ENCODE data around the gene OXCT2. TPM values are rescaled to one million over a fixed set of nuclear protein-coding genes. Genes with fewer than 3 reads are reported as not detected.

The OXCT2 gene
- total and polyA plus RNA-seq, 4 donors = 0.11 to 0.47 (median 0.15) TPM

DNA sequence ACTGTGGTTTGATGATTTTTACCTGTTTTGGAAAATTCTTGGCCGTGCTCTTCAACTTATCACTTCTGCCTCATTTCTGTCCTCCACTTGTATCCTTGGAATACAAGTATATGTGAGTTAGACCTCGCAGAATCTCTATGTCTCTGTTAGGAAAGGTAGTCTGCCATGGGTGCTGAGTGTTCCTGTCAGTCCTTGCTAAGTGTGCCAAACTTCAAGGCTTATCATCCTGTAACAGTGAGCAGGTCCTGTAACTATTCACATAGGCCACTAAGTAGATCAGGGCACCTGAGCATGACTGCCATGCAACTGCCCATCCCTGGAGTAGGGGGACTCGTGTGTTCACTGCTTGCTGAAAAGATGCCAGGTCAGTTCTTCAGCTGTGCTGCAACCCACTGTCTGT is 41.8 kb upstream of the OXCT2 start:
- peaks cover 0 to under 1% (median 0%) of the 10 kb centered on the region in 4 donors for H3K4me1 ChIP-seq (ENCODE audit: control insufficient read depth in 4 of 4, insufficient read depth in 4 of 4, low read length in 3 of 4)
- TF ChIP-seq YY1 (IDR thresholded peaks at IDR 0.05) (no peak), TAF1 (conservative IDR thresholded peaks at IDR 0.05) (no peak)
- DNase-seq (ENCODE audit: low spot score) = no peak
- H3K27ac ChIP-seq (ENCODE audit: low read depth in 1 of 2, low read length in 2 of 2) = no peak overlapping the region
- H3K9ac ChIP-seq (ENCODE audit: low read depth in 1 of 2, low read length in 2 of 2) = no peak overlapping the region
- WGBS = 86% methylated on average over 3 of the region's 3 CpGs
- no peaks in the 10 kb centered on the region for H3K36me3 ChIP-seq (ENCODE audit: control insufficient read depth in 4 of 4, insufficient read depth in 3 of 4, low read depth in 1 of 4, low read length in 3 of 4)
- no peak overlapping the region for H3K4me3 ChIP-seq (ENCODE audit: low read depth in 1 of 3, low read length in 3 of 3)
- H3K27me3 ChIP-seq (ENCODE audit: control insufficient read depth in 4 of 4, insufficient read depth in 4 of 4, low read length in 3 of 4) = no peaks in the 10 kb centered on the region
- H3K9me3 ChIP-seq (ENCODE audit: control insufficient read depth in 4 of 4, low read length in 3 of 4) = no peaks in the 10 kb centered on the region

DNA sequence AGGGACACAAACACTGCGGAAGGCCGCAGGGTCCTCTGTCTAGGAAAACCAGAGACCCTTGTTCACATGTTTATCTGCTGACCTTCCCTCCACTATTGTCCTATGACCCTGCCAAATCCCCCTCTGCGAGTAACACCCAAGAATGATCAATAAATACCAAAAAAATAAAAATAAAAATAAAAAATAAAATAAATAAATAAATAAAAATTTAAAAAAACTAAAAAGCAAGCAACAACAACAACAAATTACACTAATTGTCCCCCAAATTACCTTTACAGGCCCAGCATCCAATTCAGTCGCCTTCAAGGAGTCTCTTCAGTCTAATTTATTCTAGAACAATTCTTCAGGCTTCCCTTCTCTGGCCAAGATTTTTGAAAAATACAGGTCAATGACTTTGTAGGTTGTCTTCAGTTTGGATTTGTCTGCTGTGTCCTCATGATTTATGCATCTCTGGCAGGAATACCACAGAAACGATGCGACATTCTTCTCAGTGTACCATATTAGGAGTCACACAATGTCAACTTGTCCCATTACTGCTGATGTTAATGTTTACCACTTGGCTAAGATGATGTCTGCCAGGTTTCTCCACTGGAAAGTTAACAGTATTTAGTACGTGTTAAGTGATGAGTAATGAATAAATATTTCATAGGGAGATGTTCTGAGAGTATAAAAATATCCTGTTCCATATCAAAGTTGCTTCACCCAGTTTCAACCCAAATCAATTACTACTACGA is 37.8 kb upstream of the OXCT2 start:
- H3K36me3 ChIP-seq (ENCODE audit: control insufficient read depth in 4 of 4, insufficient read depth in 3 of 4, low read depth in 1 of 4, low read length in 3 of 4) = no peaks in the 10 kb centered on the region
- no peak overlapping the region for H3K4me3 ChIP-seq (ENCODE audit: low read depth in 1 of 3, low read length in 3 of 3)
- no peak overlapping the region for H3K27ac ChIP-seq (ENCODE audit: low read depth in 1 of 2, low read length in 2 of 2)
- DNase-seq (ENCODE audit: low spot score) = no peak
- TF ChIP-seq RXRA (IDR thresholded peaks at IDR 0.05) = no peak
- H3K9ac ChIP-seq (ENCODE audit: low read depth in 1 of 2, low read length in 2 of 2) = no peak overlapping the region
- H3K9me3 ChIP-seq (ENCODE audit: control insufficient read depth in 4 of 4, low read length in 3 of 4) = no peaks in the 10 kb centered on the region
- WGBS = 80% methylated on average over 6 of the region's 8 CpGs
- no peaks in the 10 kb centered on the region for H3K4me1 ChIP-seq (ENCODE audit: control insufficient read depth in 4 of 4, insufficient read depth in 4 of 4, low read length in 3 of 4)
- no peaks in the 10 kb centered on the region for H3K27me3 ChIP-seq (ENCODE audit: control insufficient read depth in 4 of 4, insufficient read depth in 4 of 4, low read length in 3 of 4)

DNA sequence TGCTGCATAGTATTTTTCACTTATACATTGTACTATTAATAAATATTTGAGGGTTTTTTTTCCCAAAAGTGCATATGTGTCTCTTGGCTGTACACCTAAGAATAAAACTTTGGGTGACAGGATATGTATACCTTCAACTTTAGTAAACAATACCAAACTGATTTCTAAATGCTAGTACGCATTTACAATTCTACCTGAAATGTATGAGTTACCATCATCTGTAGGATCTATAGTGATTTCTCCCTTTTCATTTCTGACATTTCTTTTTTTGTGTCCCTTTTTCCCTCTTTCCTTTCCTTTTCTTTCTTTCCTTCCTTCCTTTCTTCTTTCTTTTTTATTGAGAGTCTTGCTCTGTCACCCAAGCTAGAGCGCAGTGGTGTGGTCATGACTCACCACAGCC is 34.2 kb upstream of the OXCT2 start:
- Histone ChIP-seq H3K4me3 (ENCODE audit: low read depth in 1 of 3, low read length in 3 of 3) (no peak overlapping the region), H3K27ac (ENCODE audit: low read depth in 1 of 2, low read length in 2 of 2) (no peak overlapping the region), H3K9ac (ENCODE audit: low read depth in 1 of 2, low read length in 2 of 2) (no peak overlapping the region), H3K9me3 (ENCODE audit: control insufficient read depth in 4 of 4, low read length in 3 of 4) (no peaks in the 10 kb centered on the region), H3K4me1 (ENCODE audit: control insufficient read depth in 4 of 4, insufficient read depth in 4 of 4, low read length in 3 of 4) (no peaks in the 10 kb centered on the region), H3K27me3 (ENCODE audit: control insufficient read depth in 4 of 4, insufficient read depth in 4 of 4, low read length in 3 of 4) (no peaks in the 10 kb centered on the region), H3K36me3 (ENCODE audit: control insufficient read depth in 4 of 4, insufficient read depth in 3 of 4, low read depth in 1 of 4, low read length in 3 of 4) (no peaks in the 10 kb centered on the region)
- WGBS = 94% methylated on average over 2 of the region's 2 CpGs
- no peak for TF ChIP-seq JUND (IDR thresholded peaks at IDR 0.05)
- TF ChIP-seq NR2F2 (IDR thresholded peaks at IDR 0.05) = no peak
- TF ChIP-seq, protein P1, sequence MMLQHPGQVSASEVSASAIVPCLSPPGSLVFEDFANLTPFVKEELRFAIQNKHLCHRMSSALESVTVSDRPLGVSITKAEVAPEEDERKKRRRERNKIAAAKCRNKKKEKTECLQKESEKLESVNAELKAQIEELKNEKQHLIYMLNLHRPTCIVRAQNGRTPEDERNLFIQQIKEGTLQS (IDR thresholded peaks at IDR 0.05) = no peak
- TF ChIP-seq FOXA1 (IDR thresholded peaks at IDR 0.05) = no peak
- TF ChIP-seq, protein P2, sequence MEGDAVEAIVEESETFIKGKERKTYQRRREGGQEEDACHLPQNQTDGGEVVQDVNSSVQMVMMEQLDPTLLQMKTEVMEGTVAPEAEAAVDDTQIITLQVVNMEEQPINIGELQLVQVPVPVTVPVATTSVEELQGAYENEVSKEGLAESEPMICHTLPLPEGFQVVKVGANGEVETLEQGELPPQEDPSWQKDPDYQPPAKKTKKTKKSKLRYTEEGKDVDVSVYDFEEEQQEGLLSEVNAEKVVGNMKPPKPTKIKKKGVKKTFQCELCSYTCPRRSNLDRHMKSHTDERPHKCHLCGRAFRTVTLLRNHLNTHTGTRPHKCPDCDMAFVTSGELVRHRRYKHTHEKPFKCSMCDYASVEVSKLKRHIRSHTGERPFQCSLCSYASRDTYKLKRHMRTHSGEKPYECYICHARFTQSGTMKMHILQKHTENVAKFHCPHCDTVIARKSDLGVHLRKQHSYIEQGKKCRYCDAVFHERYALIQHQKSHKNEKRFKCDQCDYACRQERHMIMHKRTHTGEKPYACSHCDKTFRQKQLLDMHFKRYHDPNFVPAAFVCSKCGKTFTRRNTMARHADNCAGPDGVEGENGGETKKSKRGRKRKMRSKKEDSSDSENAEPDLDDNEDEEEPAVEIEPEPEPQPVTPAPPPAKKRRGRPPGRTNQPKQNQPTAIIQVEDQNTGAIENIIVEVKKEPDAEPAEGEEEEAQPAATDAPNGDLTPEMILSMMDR (IDR thresholded peaks at IDR 0.05; ENCODE audit: low read depth, low read length, missing input control) = no peak
- no peak for TF ChIP-seq TAF1 (conservative IDR thresholded peaks at IDR 0.05)
- TF ChIP-seq, protein P3, sequence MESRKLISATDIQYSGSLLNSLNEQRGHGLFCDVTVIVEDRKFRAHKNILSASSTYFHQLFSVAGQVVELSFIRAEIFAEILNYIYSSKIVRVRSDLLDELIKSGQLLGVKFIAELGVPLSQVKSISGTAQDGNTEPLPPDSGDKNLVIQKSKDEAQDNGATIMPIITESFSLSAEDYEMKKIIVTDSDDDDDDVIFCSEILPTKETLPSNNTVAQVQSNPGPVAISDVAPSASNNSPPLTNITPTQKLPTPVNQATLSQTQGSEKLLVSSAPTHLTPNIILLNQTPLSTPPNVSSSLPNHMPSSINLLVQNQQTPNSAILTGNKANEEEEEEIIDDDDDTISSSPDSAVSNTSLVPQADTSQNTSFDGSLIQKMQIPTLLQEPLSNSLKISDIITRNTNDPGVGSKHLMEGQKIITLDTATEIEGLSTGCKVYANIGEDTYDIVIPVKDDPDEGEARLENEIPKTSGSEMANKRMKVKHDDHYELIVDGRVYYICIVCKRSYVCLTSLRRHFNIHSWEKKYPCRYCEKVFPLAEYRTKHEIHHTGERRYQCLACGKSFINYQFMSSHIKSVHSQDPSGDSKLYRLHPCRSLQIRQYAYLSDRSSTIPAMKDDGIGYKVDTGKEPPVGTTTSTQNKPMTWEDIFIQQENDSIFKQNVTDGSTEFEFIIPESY (IDR thresholded peaks at IDR 0.05) = no peak
- no peak for TF ChIP-seq SP1 (IDR thresholded peaks at IDR 0.05)
- no peak for TF ChIP-seq FOXA2 (IDR thresholded peaks at IDR 0.05)
- TF ChIP-seq, protein P4, sequence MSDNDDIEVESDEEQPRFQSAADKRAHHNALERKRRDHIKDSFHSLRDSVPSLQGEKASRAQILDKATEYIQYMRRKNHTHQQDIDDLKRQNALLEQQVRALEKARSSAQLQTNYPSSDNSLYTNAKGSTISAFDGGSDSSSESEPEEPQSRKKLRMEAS (IDR thresholded peaks at IDR 0.05) = no peak
- TF ChIP-seq HNF4A (conservative IDR thresholded peaks at IDR 0.05) = no peak
- TF ChIP-seq, protein P5, sequence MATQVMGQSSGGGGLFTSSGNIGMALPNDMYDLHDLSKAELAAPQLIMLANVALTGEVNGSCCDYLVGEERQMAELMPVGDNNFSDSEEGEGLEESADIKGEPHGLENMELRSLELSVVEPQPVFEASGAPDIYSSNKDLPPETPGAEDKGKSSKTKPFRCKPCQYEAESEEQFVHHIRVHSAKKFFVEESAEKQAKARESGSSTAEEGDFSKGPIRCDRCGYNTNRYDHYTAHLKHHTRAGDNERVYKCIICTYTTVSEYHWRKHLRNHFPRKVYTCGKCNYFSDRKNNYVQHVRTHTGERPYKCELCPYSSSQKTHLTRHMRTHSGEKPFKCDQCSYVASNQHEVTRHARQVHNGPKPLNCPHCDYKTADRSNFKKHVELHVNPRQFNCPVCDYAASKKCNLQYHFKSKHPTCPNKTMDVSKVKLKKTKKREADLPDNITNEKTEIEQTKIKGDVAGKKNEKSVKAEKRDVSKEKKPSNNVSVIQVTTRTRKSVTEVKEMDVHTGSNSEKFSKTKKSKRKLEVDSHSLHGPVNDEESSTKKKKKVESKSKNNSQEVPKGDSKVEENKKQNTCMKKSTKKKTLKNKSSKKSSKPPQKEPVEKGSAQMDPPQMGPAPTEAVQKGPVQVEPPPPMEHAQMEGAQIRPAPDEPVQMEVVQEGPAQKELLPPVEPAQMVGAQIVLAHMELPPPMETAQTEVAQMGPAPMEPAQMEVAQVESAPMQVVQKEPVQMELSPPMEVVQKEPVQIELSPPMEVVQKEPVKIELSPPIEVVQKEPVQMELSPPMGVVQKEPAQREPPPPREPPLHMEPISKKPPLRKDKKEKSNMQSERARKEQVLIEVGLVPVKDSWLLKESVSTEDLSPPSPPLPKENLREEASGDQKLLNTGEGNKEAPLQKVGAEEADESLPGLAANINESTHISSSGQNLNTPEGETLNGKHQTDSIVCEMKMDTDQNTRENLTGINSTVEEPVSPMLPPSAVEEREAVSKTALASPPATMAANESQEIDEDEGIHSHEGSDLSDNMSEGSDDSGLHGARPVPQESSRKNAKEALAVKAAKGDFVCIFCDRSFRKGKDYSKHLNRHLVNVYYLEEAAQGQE (IDR thresholded peaks at IDR 0.05) = no peak
- no peak for TF ChIP-seq GABPA (IDR thresholded peaks at IDR 0.05 in 1 of 2, conservative IDR thresholded peaks at IDR 0.05 in 1 of 2)
- no peak for TF ChIP-seq HNF4G (IDR thresholded peaks at IDR 0.05)
- no peak for DNase-seq (ENCODE audit: low spot score)
